HepG2 (cell line): ENCODE data around the gene VWA3A. TPM values are rescaled to one million over a fixed set of nuclear protein-coding genes. Genes with fewer than 3 reads are reported as not detected.

ENCODE experiments used
- ATAC-seq: fragments of 200-7000 bp; cut with Tn5 transposase; 3 replicates; pipeline ENCODE4 v1.9.1; 2020; ENCODE audit warnings: mild to moderate bottlenecking, moderate library complexity
- BruUV-seq: library from RNA; stranded (reverse); fragments of 400-500 nt; replicated peaks from 2 replicates; lab custom pipeline; 2021; lab: Mats Ljungman, UMichigan
- CTCF ChIA-PET: fragments of 300-600 bp; formaldehyde crosslinking; extraction: SDS; loops from one replicate; lab custom pipeline; 2021; ENCODE audit warnings: low total read pairs, inconsistent platforms, low intra/inter-chr PET ratio; lab: Yijun Ruan, JAX
- POLR2A ChIA-PET: fragments of 350-600 bp; sonication (Branson Sonifier 250); formaldehyde crosslinking; loops from one replicate; lab custom pipeline; 2020; ENCODE audit warnings: antibody characterized with exemption, inconsistent platforms; lab: Yijun Ruan, JAX
- DNase-seq: peaks from one replicate; pipeline ENCODE4 v3.0.0-alpha.2; 2015; ENCODE audit warnings: low spot score
- FAIRE-seq: peaks from 3 replicates; lab custom pipeline; 2011; peaks lifted over from hg19 to GRCh38; lab: Jason Lieb, UNC
- H2AFZ ChIP-seq: one replicate; pipeline ENCODE4 v1.6.1; 2011; ENCODE audit warnings: low read length, inconsistent platforms
- H3K27ac ChIP-seq: fragments of 300-600 bp; 3 replicates; pipeline ENCODE4 v1.8.0; 2011; ENCODE audit warnings: mixed run types, mild to moderate bottlenecking, mixed read lengths, low read length, inconsistent platforms; ENCODE audit not compliant: insufficient read depth; ENCODE audit errors: extremely low read length
- H3K27me3 ChIP-seq, 2 experiments: fragments of 200-600 bp in 1 of 2; 2 replicates in 1 of 2; 3 replicates in 1 of 2; pipeline versions ENCODE4 v1.6.0 to v1.8.0; 2011; ENCODE audit warnings: low read length in 2 of 2, mild to moderate bottlenecking in 2 of 2, moderate library complexity in 2 of 2, inconsistent platforms in 1 of 2; ENCODE audit not compliant: insufficient read depth in 2 of 2, control insufficient read depth in 1 of 2
- H3K36me3 ChIP-seq, 2 experiments: fragments of 200-600 bp in 1 of 2; replicated peaks in 1 of 2; 2 replicates in 1 of 2; 3 replicates in 1 of 2; pipeline versions ENCODE4 v1.5.1 to v1.8.0; 2011; ENCODE audit warnings: low read length in 2 of 2, inconsistent platforms in 1 of 2; ENCODE audit not compliant: insufficient read depth in 2 of 2, control insufficient read depth in 1 of 2
- H3K4me1 ChIP-seq: 2 replicates; pipeline ENCODE4 v1.5.1; 2012; ENCODE audit warnings: low read length, inconsistent platforms; ENCODE audit not compliant: insufficient read depth
- H3K4me2 ChIP-seq: 2 replicates; pipeline ENCODE4 v1.6.0; 2011; ENCODE audit warnings: low read depth, low read length, inconsistent platforms
- H3K4me3 ChIP-seq, 3 experiments: fragments of 200-600 bp in 1 of 3; sonication (generic), shearing (Covaris generic) in 1 of 3; replicated peaks in 1 of 3; 2 replicates each; pipeline ENCODE4 v1.5.1; 2011 to 2016; ENCODE audit warnings: low read length in 3 of 3, inconsistent platforms in 2 of 3, low read depth in 2 of 3, mild to moderate bottlenecking in 2 of 3, control low read depth in 1 of 3, mixed read lengths in 1 of 3; ENCODE audit not compliant: insufficient read depth in 1 of 3
- H3K79me2 ChIP-seq: one replicate; pipeline ENCODE4 v1.6.1; 2011; ENCODE audit warnings: low read length, inconsistent platforms; ENCODE audit not compliant: insufficient read depth
- H3K9ac ChIP-seq: 2 replicates; pipeline ENCODE4 v1.6.0; 2011; ENCODE audit warnings: mild to moderate bottlenecking, low read depth, low read length, inconsistent platforms; ENCODE audit not compliant: insufficient read depth
- H3K9me3 ChIP-seq: 2 replicates; pipeline ENCODE4 v1.5.1; 2012; ENCODE audit warnings: mild to moderate bottlenecking, low read length
- H4K20me1 ChIP-seq: 2 replicates; pipeline ENCODE4 v1.6.0; 2011; ENCODE audit warnings: inconsistent platforms, mild to moderate bottlenecking, low read length, moderate library complexity; ENCODE audit not compliant: insufficient read depth
- CHD4 ChIP-seq: fragments of 200-600 bp; sonication (generic); IDR thresholded peaks from 2 replicates; pipeline ENCODE4 v1.7.0; 2017; ENCODE audit warnings: mild to moderate bottlenecking, low read length, borderline replicate concordance
- ELF3 ChIP-seq: IDR thresholded peaks from 2 replicates; pipeline ENCODE4 v1.6.1; 2016; ENCODE audit warnings: missing genetic modification reagents, missing compliant biosample characterization
- HNF4G ChIP-seq, 2 experiments: sonication (generic) in 1 of 2; formaldehyde crosslinking in 1 of 2; IDR thresholded peaks; 2 replicates each; pipeline versions ENCODE4 v1.4.0 to v1.6.1; 2011 to 2020; ENCODE audit warnings: borderline replicate concordance in 2 of 2, low read depth in 2 of 2, mild to moderate bottlenecking in 2 of 2, low read length in 1 of 2, missing genetic modification reagents in 1 of 2, moderate library complexity in 1 of 2
- KDM1A ChIP-seq: IDR thresholded peaks from 2 replicates; pipeline ENCODE4 v1.6.1; 2016; ENCODE audit warnings: missing compliant biosample characterization
- MBNL3 ChIP-seq: fragments of 250-450 bp; sonication (Bioruptor Pico); conservative IDR thresholded peaks from 2 replicates; pipeline ENCODE4 v1.8.0; 2022; ENCODE audit warnings: mild to moderate bottlenecking, inconsistent platforms
- MTA1 ChIP-seq: sonication (generic); formaldehyde crosslinking; IDR thresholded peaks from 2 replicates; pipeline ENCODE4 v1.4.0; 2020; ENCODE audit warnings: missing genetic modification reagents, mild to moderate bottlenecking, borderline replicate concordance
- MTF1 ChIP-seq: sonication (generic); formaldehyde crosslinking; IDR thresholded peaks from 2 replicates; pipeline ENCODE4 v1.5.0; 2020; ENCODE audit warnings: missing genetic modification reagents
- ZBTB21 ChIP-seq: sonication (generic); formaldehyde crosslinking; IDR thresholded peaks from 2 replicates; pipeline ENCODE4 v1.4.0; 2020; ENCODE audit warnings: missing genetic modification reagents
- ZBTB38 ChIP-seq: sonication (generic); formaldehyde crosslinking; IDR thresholded peaks from 2 replicates; pipeline ENCODE4 v1.5.1; 2020; ENCODE audit warnings: mild to moderate bottlenecking, missing genetic modification reagents
- ZFP91 ChIP-seq: sonication (generic); formaldehyde crosslinking; IDR thresholded peaks from 2 replicates; pipeline ENCODE4 v1.9.0; 2022; ENCODE audit warnings: missing genetic modification reagents, mild to moderate bottlenecking, borderline replicate concordance
- ZFYVE20 ChIP-seq: sonication (generic); formaldehyde crosslinking; IDR thresholded peaks from 2 replicates; pipeline ENCODE4 v1.8.0; 2023; ENCODE audit warnings: low read depth, mild to moderate bottlenecking, moderate library complexity, missing genetic modification reagents, borderline replicate concordance
- ZNF597 ChIP-seq: sonication (generic); formaldehyde crosslinking; IDR thresholded peaks from 2 replicates; pipeline ENCODE4 v1.5.0; 2020; ENCODE audit warnings: missing genetic modification reagents
- ZSCAN9 ChIP-seq: IDR thresholded peaks from 2 replicates; pipeline ENCODE4 v1.6.1; 2016; ENCODE audit warnings: borderline replicate concordance
- WGBS: methylation state at CpG from one replicate; pipeline ENCODE4 v1.1.6; 2017; ENCODE audit warnings: low lambda C conversion rate; 5-methylcytosine and 5-hydroxymethylcytosine counted together
- in situ Hi-C: cut with HindIII; loops from 2 replicates; pipeline ENCODE4 v1.10.0; 2017; ENCODE audit warnings: low pct_unique_long_range_greater_than_20kb; ENCODE audit not compliant: extremely low pct_ligation_motif_present
- intact Hi-C: fragments of 100-400 bp; cut with micrococcal nuclease; formaldehyde crosslinking; loops from one replicate; pipeline ENCODE4 v1.10.0; 2022; ENCODE audit not compliant: unreplicated experiment
- polyA plus RNA-seq, 8 experiments: library from polyadenylated mRNA; depleted of rRNA in 3 of 8; stranded (reverse) in 7 of 8; unstranded in 1 of 8; fragments of >200 nt; fragmentation: Illumina TruSeq in 4 of 8; extraction: Trizol in 4 of 8; gene quantifications; 2 replicates each; pipeline versions ENCODE4 v1.2.1 to v1.2.3, GENCODE V29; 2011 to 2016; ENCODE audit warnings: low read depth in 4 of 8, missing spikeins in 1 of 8, mixed read lengths in 1 of 8; ENCODE audit not compliant: insufficient read depth in 1 of 8
- total RNA-seq, 5 experiments: library from RNA; depleted of rRNA; stranded (reverse); fragments of >200 nt; fragmentation: Illumina TruSeq; extraction: Trizol; gene quantifications; 2 replicates each; pipeline ENCODE4 v1.2.3, GENCODE V29; 2016; ENCODE audit warnings: low read depth in 1 of 5

VWA3A gene
- total and polyA plus RNA-seq, 2 of the 13 experiments (the other 11 are each of a cell fraction or from before 2014, with no cell fraction given) = 0.03 to 0.07 TPM

- H3K27ac ChIP-seq = no peak overlapping the region
- H3K4me1 ChIP-seq = no peaks in the 10 kb centered on the region
- no peak for TF ChIP-seq ZNF597
- 0 out of 2 replicates have a peak, but pooled peaks have one; percentile 28 for TF ChIP-seq MTF1 (CRISPR knock-in tag)
- TF ChIP-seq ZBTB21 (CRISPR knock-in tag) = no peak
- TF ChIP-seq, all 625 proteins: peak for 1
- no peak overlapping the region for H3K4me3 ChIP-seq
- in situ Hi-C loops = no loop called here
- H4K20me1 ChIP-seq = no peaks in the 10 kb centered on the region
- no peak overlapping the region for H3K4me2 ChIP-seq
- DNase-seq (no peak), FAIRE-seq (no peak), ATAC-seq (no peak)
- intact Hi-C loops = no loop called here
- no peak overlapping the region for H3K9ac ChIP-seq
- H3K79me2 ChIP-seq = no peaks in the 10 kb centered on the region
- ChIA-PET POLR2A (no interaction called here), CTCF (no interaction called here)
- no peaks in the 10 kb centered on the region; a peak in 1 of 5 replicates for H3K36me3 ChIP-seq
- WGBS = 95% methylated on average over 12 of the region's 12 CpGs
- no TSS peak for BruUV-seq
- peaks cover 6% of the 10 kb centered on the region; the same call in 1 of the 2 replicates for H3K9me3 ChIP-seq
- H3K27me3 ChIP-seq = no peaks in the 10 kb centered on the region
- no peak overlapping the region for H2AFZ ChIP-seq
Observed at GRCh38 chr16:22070361-22071330, 21.7 kb upstream of the VWA3A start.

- DNase-seq (no peak), ATAC-seq (no peak), FAIRE-seq (no peak)
- TF ChIP-seq ZSCAN9 (CRISPR knock-in tag) (no peak), KDM1A (CRISPR knock-in tag) (no peak), MBNL3 (CRISPR knock-in tag) (no peak), ELF3 (CRISPR knock-in tag) (no peak), ZBTB38 (no peak), HNF4G (IDR thresholded peaks at IDR 0.05; ENCODE audit: borderline replicate concordance, low read depth, low read length) (no peak), HNF4G (CRISPR knock-in tag; IDR thresholded peaks at IDR 0.05; ENCODE audit: borderline replicate concordance, low read depth) (no peak), ZFP91 (CRISPR knock-in tag) (no peak), ZFYVE20 (CRISPR knock-in tag) (no peak), MTA1 (CRISPR knock-in tag) (no peak), CHD4 (no peak)
- Histone ChIP-seq H3K4me3 (no peak overlapping the region), H3K27ac (no peak overlapping the region), H3K36me3 (no peaks in the 10 kb centered on the region; a peak in 1 of 5 replicates), H3K4me2 (no peak overlapping the region), H2AFZ (no peak overlapping the region), H3K9ac (no peak overlapping the region), H3K4me1 (no peaks in the 10 kb centered on the region), H3K27me3 (no peaks in the 10 kb centered on the region), H4K20me1 (no peaks in the 10 kb centered on the region), H3K79me2 (no peaks in the 10 kb centered on the region), H3K9me3 (peaks cover 6% of the 10 kb centered on the region; the same call in 1 of the 2 replicates)
- in situ Hi-C loops (no loop called here), intact Hi-C loops (no loop called here)
- WGBS = 92% methylated on average over 7 of the region's 7 CpGs
- POLR2A ChIA-PET = interaction anchor here (1.4 kb wide), 1 partner anchor 64 kb away, joined by 4 read pairs; the partner anchor contains the start of gene MOSMO
- no TSS peak for BruUV-seq
- CTCF ChIA-PET = no interaction called here
Observed at GRCh38 chr16:22071331-22071910, 20.9 kb upstream of the VWA3A start.
